Fibroblast of pulmonary artery (primary cell): ENCODE data around the gene GALNT9.

Experiments used
- DNase-seq: peaks from one replicate; pipeline ENCODE4 v3.0.0-alpha.2; 2010; ENCODE audit warnings: low read depth
- H3K4me3 ChIP-seq: replicated peaks from 2 replicates; pipeline ENCODE4 v1.5.1; 2011; ENCODE audit warnings: low read depth, mild to moderate bottlenecking, control low read depth, low read length, moderate library complexity
- CTCF ChIP-seq: IDR thresholded peaks from 2 replicates; pipeline ENCODE4 v1.5.1; 2011; ENCODE audit warnings: mild to moderate bottlenecking, control low read depth, low read length, inconsistent platforms; ENCODE audit errors: missing control alignments

Gene GALNT9

GRCh38 chr12:132194056-132194455 lies 135.3 kb downstream of the GALNT9 start:
- H3K4me3 ChIP-seq = no peak overlapping the region
- peak; percentile 28 for TF ChIP-seq CTCF
- no peak for DNase-seq

DNA sequence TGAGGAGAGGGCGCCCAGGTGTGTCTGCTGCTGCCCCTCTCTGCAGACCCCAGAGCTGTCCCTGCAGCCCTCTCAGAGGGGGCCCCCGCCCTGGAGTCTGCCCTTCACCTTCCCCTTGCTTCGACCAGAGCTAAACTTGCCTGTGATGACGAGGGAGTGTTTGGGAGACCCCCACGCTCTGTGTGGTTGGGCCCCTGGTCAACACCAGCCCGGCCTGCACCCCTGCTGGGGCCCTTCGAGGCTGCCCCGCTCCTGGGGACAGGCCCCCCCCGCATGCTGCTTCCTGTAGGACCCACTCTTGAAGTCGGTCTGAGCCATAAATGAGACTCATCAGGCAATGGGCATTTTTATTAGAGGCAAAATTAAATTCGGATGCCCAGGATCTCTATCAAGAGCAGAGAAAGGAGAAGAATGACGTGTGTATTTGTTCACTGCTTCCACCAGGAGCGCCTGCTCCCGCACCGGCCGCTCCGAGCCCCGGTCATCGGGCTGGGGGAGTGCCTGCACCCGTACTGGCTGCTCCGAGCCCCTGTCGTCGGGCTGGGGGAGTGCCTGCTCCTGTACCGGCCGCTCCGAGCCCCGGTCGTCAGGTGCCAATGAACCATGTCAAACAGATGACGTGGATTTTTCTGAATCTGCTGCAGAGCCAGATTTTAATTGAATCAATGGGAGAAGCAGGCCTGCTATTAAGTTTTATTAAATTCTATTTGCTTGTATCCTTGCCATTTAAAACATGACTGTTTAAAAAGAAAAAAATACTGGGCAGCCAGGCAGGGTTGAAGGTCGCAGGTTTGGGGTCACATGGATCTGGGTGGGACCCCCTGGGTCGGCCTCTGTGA lies 137.5 kb downstream of the GALNT9 start:
- TF ChIP-seq CTCF = no peak
- no peak for DNase-seq
- no peak overlapping the region for H3K4me3 ChIP-seq

- no peak overlapping the region for H3K4me3 ChIP-seq
Observed at GRCh38 chr12:132190834-132191500, 138.4 kb downstream of the GALNT9 start.

DNA sequence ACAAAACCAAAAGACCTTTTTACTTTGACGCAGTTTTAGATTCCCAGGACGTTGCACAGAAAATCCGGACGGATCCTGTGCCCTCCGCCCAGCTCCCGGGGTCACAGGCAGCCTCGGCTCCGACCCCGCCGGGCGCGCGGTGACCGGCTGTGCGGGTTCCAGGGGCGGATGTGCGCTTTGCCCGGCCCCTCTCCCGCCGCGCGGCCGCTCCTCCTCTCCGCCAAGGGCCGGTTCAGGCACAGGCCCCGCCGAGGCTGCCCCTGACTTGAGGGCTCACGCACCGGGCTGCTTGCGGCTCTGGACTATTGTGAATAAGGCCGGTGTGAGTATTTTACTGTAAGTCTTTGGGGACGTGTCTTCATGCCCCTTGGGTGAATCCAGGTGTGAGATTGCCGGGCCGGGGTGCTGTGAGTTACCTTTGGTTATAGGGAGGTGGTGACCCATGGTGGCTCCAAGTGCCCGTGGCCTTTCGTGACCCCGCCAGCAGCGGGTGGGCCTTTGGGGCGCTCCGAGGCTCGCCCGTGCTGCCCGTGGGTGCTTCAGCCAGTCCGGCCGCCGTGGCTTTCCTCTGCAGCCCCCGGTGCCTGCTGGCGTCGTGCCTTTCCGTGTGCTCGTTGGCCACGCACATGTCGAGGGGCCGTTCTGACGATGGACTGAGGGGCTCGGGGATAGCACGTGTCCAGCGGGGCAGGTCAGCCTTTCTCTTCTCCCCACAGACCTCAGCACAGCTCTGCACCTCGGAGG lies 139.2 kb downstream of the GALNT9 start:
- peak overlapping the region; percentile 58 for H3K4me3 ChIP-seq
- no peak for DNase-seq
- no peak for TF ChIP-seq CTCF

More at GRCh38 chr12:132190834-132191500, 138.4 kb downstream of the GALNT9 start:
- TF ChIP-seq CTCF = no peak
- DNase-seq = no peak

GRCh38 chr12:132189378-132190011 lies 139.9 kb downstream of the GALNT9 start:
- peak overlapping the region; percentile 58 for H3K4me3 ChIP-seq
- DNase-seq = peak; percentile 93
- no peak for TF ChIP-seq CTCF

- DNase-seq = no peak
- no peak for TF ChIP-seq CTCF
- peak overlapping the region; percentile 58 for H3K4me3 ChIP-seq
Observed at GRCh38 chr12:132188916-132189325, 140.5 kb downstream of the GALNT9 start.
